Mesendoderm (in vitro differentiated cells): Measurements from ENCODE around the gene ZXDC.

Experiments
- DNase-seq: peaks from one replicate; pipeline ENCODE4 v3.0.0; 2013
- H2AK5ac ChIP-seq: 2 replicates; pipeline ENCODE4 v1.6.1; 2013; ENCODE audit warnings: low read length, inconsistent platforms
- H2BK120ac ChIP-seq: 2 replicates; pipeline ENCODE4 v1.6.1; 2013; ENCODE audit warnings: low read depth, mild to moderate bottlenecking, low read length, moderate library complexity, mixed read lengths
- H2BK15ac ChIP-seq: replicated peaks from 2 replicates; pipeline ENCODE4 v1.6.1; 2013; ENCODE audit warnings: low read depth, mild to moderate bottlenecking, moderate library complexity
- H2BK5ac ChIP-seq: 2 replicates; pipeline ENCODE4 v1.6.1; 2013; ENCODE audit warnings: low read length, inconsistent platforms
- H3K18ac ChIP-seq: 2 replicates; pipeline ENCODE4 v1.6.1; 2013; ENCODE audit warnings: mild to moderate bottlenecking, low read length, mixed read lengths
- H3K23ac ChIP-seq: one replicate; pipeline ENCODE4 v1.6.1; 2013; ENCODE audit warnings: low read length
- H3K27ac ChIP-seq: 2 replicates; pipeline ENCODE4 v1.5.1; 2013; ENCODE audit warnings: low read depth, mild to moderate bottlenecking, inconsistent platforms, low read length, moderate library complexity
- H3K27me3 ChIP-seq: 2 replicates; pipeline ENCODE4 v1.6.1; 2013; ENCODE audit warnings: low read length, control low read depth, mild to moderate bottlenecking, inconsistent platforms; ENCODE audit not compliant: insufficient read depth, poor library complexity
- H3K36me3 ChIP-seq: 2 replicates; pipeline ENCODE4 v1.6.1; 2013; ENCODE audit warnings: low read length, inconsistent platforms; ENCODE audit not compliant: control insufficient read depth, insufficient read depth
- H3K4ac ChIP-seq: one replicate; pipeline ENCODE4 v1.6.1; 2013; ENCODE audit warnings: low read depth, mild to moderate bottlenecking, low read length, moderate library complexity
- H3K4me1 ChIP-seq: 2 replicates; pipeline ENCODE4 v1.6.1; 2013; ENCODE audit warnings: low read depth, low read length, inconsistent platforms; ENCODE audit not compliant: control insufficient read depth
- H3K4me2 ChIP-seq: 2 replicates; pipeline ENCODE4 v1.6.1; 2013; ENCODE audit warnings: low read length
- H3K4me3 ChIP-seq: 2 replicates; pipeline ENCODE4 v1.5.1; 2013; ENCODE audit warnings: mild to moderate bottlenecking, low read length
- H3K56ac ChIP-seq: one replicate; pipeline ENCODE4 v1.6.1; 2013; ENCODE audit warnings: low read length
- H3K79me1 ChIP-seq: 2 replicates; pipeline ENCODE4 v1.6.1; 2013; ENCODE audit warnings: low read length, inconsistent platforms
- H3K79me2 ChIP-seq: 2 replicates; pipeline ENCODE4 v1.6.1; 2013; ENCODE audit warnings: mild to moderate bottlenecking, low read length; ENCODE audit not compliant: control insufficient read depth, insufficient read depth
- H3K9ac ChIP-seq: 2 replicates; pipeline ENCODE4 v1.6.1; 2013; ENCODE audit warnings: low read length, inconsistent platforms
- H4K5ac ChIP-seq: one replicate; pipeline ENCODE4 v1.6.1; 2013; ENCODE audit warnings: low read length
- H4K8ac ChIP-seq: one replicate; pipeline ENCODE4 v1.6.1; 2013; ENCODE audit warnings: low read depth, mild to moderate bottlenecking, control low read depth, low read length, moderate library complexity
- WGBS: extraction: QIAGEN DNeasy Blood & Tissue Kit; methylation state at CpG from one replicate; pipeline ENCODE4 v1.1.7; 2013; ENCODE audit warnings: low lambda C conversion rate, missing lambda C conversion rate; ENCODE audit not compliant: insufficient coverage; ENCODE audit errors: extremely low coverage; 5-methylcytosine and 5-hydroxymethylcytosine counted together

ZXDC gene

GRCh38 chr3:126503701-126504100, 28.0 kb upstream of the ZXDC start:
- H3K79me2 ChIP-seq = no peaks in the 10 kb centered on the region
- no peak overlapping the region for H2AK5ac ChIP-seq
- H3K18ac ChIP-seq = no peak overlapping the region
- no peak overlapping the region for H3K9ac ChIP-seq
- no peaks in the 10 kb centered on the region for H3K4me1 ChIP-seq
- H3K4me3 ChIP-seq = no peak overlapping the region
- H3K4me2 ChIP-seq = no peak overlapping the region
- H4K5ac ChIP-seq = no peak overlapping the region
- H3K79me1 ChIP-seq = no peaks in the 10 kb centered on the region
- H3K27me3 ChIP-seq = no peaks in the 10 kb centered on the region
- H3K56ac ChIP-seq = no peak overlapping the region
- DNase-seq = no peak
- no peak overlapping the region for H2BK120ac ChIP-seq
- H2BK15ac ChIP-seq = no peak overlapping the region
- no peak overlapping the region for H3K27ac ChIP-seq
- no peak overlapping the region for H4K8ac ChIP-seq
- no peak overlapping the region for H3K23ac ChIP-seq
- no peak overlapping the region for H3K4ac ChIP-seq
- H2BK5ac ChIP-seq = no peak overlapping the region
- no peaks in the 10 kb centered on the region for H3K36me3 ChIP-seq
- WGBS = no CpG with 5 or more reads among the region's 10 CpGs

- Histone ChIP-seq H3K36me3 (no peaks in the 10 kb centered on the region), H3K4ac (no peak overlapping the region), H2BK15ac (no peak overlapping the region), H3K79me1 (no peaks in the 10 kb centered on the region), H3K18ac (no peak overlapping the region), H3K27me3 (no peaks in the 10 kb centered on the region), H3K79me2 (no peaks in the 10 kb centered on the region), H3K4me3 (no peak overlapping the region), H3K23ac (no peak overlapping the region), H2BK120ac (no peak overlapping the region), H4K8ac (no peak overlapping the region), H4K5ac (no peak overlapping the region), H3K4me2 (no peak overlapping the region), H3K4me1 (no peaks in the 10 kb centered on the region), H3K9ac (no peak overlapping the region), H2BK5ac (no peak overlapping the region), H3K56ac (no peak overlapping the region), H2AK5ac (no peak overlapping the region), H3K27ac (no peak overlapping the region)
- DNase-seq = no peak
- no CpG with 5 or more reads among the region's 1 CpG for whole genome bisulfite sequencing
Measured at GRCh38 chr3:126502656-126503055, 27.0 kb upstream of the ZXDC start.

- H3K9ac ChIP-seq = no peak overlapping the region
Measured at GRCh38 chr3:126501736-126502135, 26.0 kb upstream of the ZXDC start.

GRCh38 chr3:126501054-126501453, 25.4 kb upstream of the ZXDC start:
- Histone ChIP-seq H3K4me3 (no peak overlapping the region), H3K27ac (no peak overlapping the region), H3K4me2 (no peak overlapping the region), H3K36me3 (no peaks in the 10 kb centered on the region), H4K5ac (no peak overlapping the region), H3K56ac (no peak overlapping the region), H3K9ac (no peak overlapping the region), H3K18ac (no peak overlapping the region), H3K79me1 (no peaks in the 10 kb centered on the region), H3K79me2 (no peaks in the 10 kb centered on the region), H2BK15ac (no peak overlapping the region), H3K23ac (no peak overlapping the region), H2AK5ac (no peak overlapping the region), H2BK120ac (no peak overlapping the region), H3K27me3 (no peaks in the 10 kb centered on the region), H4K8ac (no peak overlapping the region), H2BK5ac (no peak overlapping the region), H3K4ac (no peak overlapping the region), H3K4me1 (no peaks in the 10 kb centered on the region)
- no peak for DNase-seq
- no CpG with 5 or more reads among the region's 5 CpGs for WGBS

More at GRCh38 chr3:126501736-126502135, 26.0 kb upstream of the ZXDC start:
- no peak for DNase-seq
- Histone ChIP-seq H4K5ac (no peak overlapping the region), H3K4me3 (no peak overlapping the region), H3K23ac (no peak overlapping the region), H2BK15ac (no peak overlapping the region), H3K36me3 (no peaks in the 10 kb centered on the region), H3K56ac (no peak overlapping the region), H2BK120ac (no peak overlapping the region), H2AK5ac (no peak overlapping the region), H3K27me3 (no peaks in the 10 kb centered on the region), H3K4me2 (no peak overlapping the region), H3K79me1 (no peaks in the 10 kb centered on the region), H3K79me2 (no peaks in the 10 kb centered on the region), H2BK5ac (no peak overlapping the region), H3K4ac (no peak overlapping the region), H3K27ac (no peak overlapping the region), H4K8ac (no peak overlapping the region), H3K4me1 (no peaks in the 10 kb centered on the region), H3K18ac (no peak overlapping the region)
- no CpG with 5 or more reads among the region's 7 CpGs for WGBS

- H3K36me3 ChIP-seq = no peaks in the 10 kb centered on the region
- no peak overlapping the region for H3K23ac ChIP-seq
- H3K27me3 ChIP-seq = no peaks in the 10 kb centered on the region
- no peaks in the 10 kb centered on the region for H3K79me2 ChIP-seq
- no CpG with 5 or more reads among the region's 7 CpGs for WGBS
- no peak overlapping the region for H2BK5ac ChIP-seq
- H3K56ac ChIP-seq = no peak overlapping the region
- DNase-seq = peak; percentile 11
- no peak overlapping the region for H3K4me3 ChIP-seq
- H2BK15ac ChIP-seq = no peak overlapping the region
- H3K18ac ChIP-seq = no peak overlapping the region
- H3K4ac ChIP-seq = no peak overlapping the region
- H3K4me2 ChIP-seq = no peak overlapping the region
- no peak overlapping the region for H3K9ac ChIP-seq
- no peak overlapping the region for H4K8ac ChIP-seq
- no peaks in the 10 kb centered on the region for H3K79me1 ChIP-seq
- H2AK5ac ChIP-seq = no peak overlapping the region
- no peak overlapping the region for H2BK120ac ChIP-seq
- no peaks in the 10 kb centered on the region for H3K4me1 ChIP-seq
- no peak overlapping the region for H4K5ac ChIP-seq
- H3K27ac ChIP-seq = no peak overlapping the region
Measured at GRCh38 chr3:126500016-126500415, 24.3 kb upstream of the ZXDC start.

GRCh38 chr3:126499401-126499800, 23.7 kb upstream of the ZXDC start:
- Histone ChIP-seq H3K18ac (no peak overlapping the region), H2AK5ac (no peak overlapping the region), H2BK120ac (no peak overlapping the region), H3K36me3 (no peaks in the 10 kb centered on the region), H3K79me1 (no peaks in the 10 kb centered on the region), H3K23ac (no peak overlapping the region), H3K27me3 (no peaks in the 10 kb centered on the region), H3K4me2 (no peak overlapping the region), H4K5ac (no peak overlapping the region), H3K56ac (no peak overlapping the region), H3K4me1 (no peaks in the 10 kb centered on the region), H3K9ac (no peak overlapping the region), H3K4ac (no peak overlapping the region), H4K8ac (no peak overlapping the region), H2BK5ac (no peak overlapping the region), H3K79me2 (no peaks in the 10 kb centered on the region), H2BK15ac (no peak overlapping the region), H3K4me3 (no peak overlapping the region), H3K27ac (no peak overlapping the region)
- whole genome bisulfite sequencing = no CpG with 5 or more reads among the region's 9 CpGs
- no peak for DNase-seq
